Measurements from ENCODE around the gene LZTR1.

LZTR1 gene

GRCh38 chr22:20951151-20951931 lies 30.8 kb upstream of the LZTR1 start:
- Histone ChIP-seq H3K27ac (no peak overlapping the region), H3K4me3 (ENCODE audit: low read depth, low read length) (no peak overlapping the region), H3K36me3 (peaks cover 61% of the 10 kb centered on the region), H3K9me3 (ENCODE audit: severe bottlenecking) (no peaks in the 10 kb centered on the region), H3K27me3 (ENCODE audit: insufficient read depth, low read depth, severe bottlenecking) (no peaks in the 10 kb centered on the region)
- no peak for DNase-seq
- TF ChIP-seq CTCF (IDR thresholded peaks at IDR 0.05; ENCODE audit: low read depth, low read length): no peak

GRCh38 chr22:20951932-20952380 lies 30.1 kb upstream of the LZTR1 start:
- Histone ChIP-seq H3K4me3 (ENCODE audit: low read depth, low read length) (no peak overlapping the region), H3K36me3 (peaks cover 61% of the 10 kb centered on the region), H3K27ac (no peak overlapping the region), H3K9me3 (ENCODE audit: severe bottlenecking) (no peaks in the 10 kb centered on the region), H3K27me3 (ENCODE audit: insufficient read depth, low read depth, severe bottlenecking) (no peaks in the 10 kb centered on the region)
- no peak for DNase-seq
- no peak for TF ChIP-seq CTCF (IDR thresholded peaks at IDR 0.05; ENCODE audit: low read depth, low read length)

GRCh38 chr22:20952544-20953341 lies 29.4 kb upstream of the LZTR1 start:
- H3K9me3 ChIP-seq (ENCODE audit: severe bottlenecking): no peaks in the 10 kb centered on the region
- DNase-seq: no peak
- peaks cover 58% of the 10 kb centered on the region for H3K36me3 ChIP-seq
- H3K4me3 ChIP-seq (ENCODE audit: low read depth, low read length): no peak overlapping the region
- no peaks in the 10 kb centered on the region for H3K27me3 ChIP-seq (ENCODE audit: insufficient read depth, low read depth, severe bottlenecking)
- no peak for TF ChIP-seq CTCF (IDR thresholded peaks at IDR 0.05; ENCODE audit: low read depth, low read length)
- no peak overlapping the region for H3K27ac ChIP-seq

- peaks cover 58% of the 10 kb centered on the region for H3K36me3 ChIP-seq
Measured at GRCh38 chr22:20953342-20953608, 28.8 kb upstream of the LZTR1 start.

GRCh38 chr22:20953668-20954500 lies 28.2 kb upstream of the LZTR1 start:
- H3K9me3 ChIP-seq (ENCODE audit: severe bottlenecking): no peaks in the 10 kb centered on the region
- DNase-seq: no peak
- no peak overlapping the region for H3K27ac ChIP-seq
- no peaks in the 10 kb centered on the region for H3K27me3 ChIP-seq (ENCODE audit: insufficient read depth, low read depth, severe bottlenecking)
- no peak for TF ChIP-seq CTCF (IDR thresholded peaks at IDR 0.05; ENCODE audit: low read depth, low read length)
- H3K4me3 ChIP-seq (ENCODE audit: low read depth, low read length): no peak overlapping the region
- H3K36me3 ChIP-seq: peaks cover 55% of the 10 kb centered on the region

More at GRCh38 chr22:20953342-20953608, 28.8 kb upstream of the LZTR1 start:
- Histone ChIP-seq H3K27ac (no peak overlapping the region), H3K27me3 (ENCODE audit: insufficient read depth, low read depth, severe bottlenecking) (no peaks in the 10 kb centered on the region), H3K4me3 (ENCODE audit: low read depth, low read length) (no peak overlapping the region), H3K9me3 (ENCODE audit: severe bottlenecking) (no peaks in the 10 kb centered on the region)
- DNase-seq: no peak
- TF ChIP-seq CTCF (IDR thresholded peaks at IDR 0.05; ENCODE audit: low read depth, low read length): no peak
